GM21576 (cell line): ENCODE results near the gene DPPA5.
"Not testable (repeated sequence)": the region's sequence is repeated elsewhere in the genome, so short reads cannot be mapped to it uniquely, and the experiment has no call there.

Experiments used
- ATAC-seq: cut with Tn5 transposase; IDR thresholded peaks from one replicate; pipeline ENCODE4 v1.9.1; 2021; ENCODE audit warnings: mild to moderate bottlenecking, moderate library complexity; ENCODE audit not compliant: unreplicated experiment

DPPA5 gene

GRCh38 chr6:73364549-73364948, 10.5 kb upstream of the DPPA5 start:
- ATAC-seq = no peak

DNA sequence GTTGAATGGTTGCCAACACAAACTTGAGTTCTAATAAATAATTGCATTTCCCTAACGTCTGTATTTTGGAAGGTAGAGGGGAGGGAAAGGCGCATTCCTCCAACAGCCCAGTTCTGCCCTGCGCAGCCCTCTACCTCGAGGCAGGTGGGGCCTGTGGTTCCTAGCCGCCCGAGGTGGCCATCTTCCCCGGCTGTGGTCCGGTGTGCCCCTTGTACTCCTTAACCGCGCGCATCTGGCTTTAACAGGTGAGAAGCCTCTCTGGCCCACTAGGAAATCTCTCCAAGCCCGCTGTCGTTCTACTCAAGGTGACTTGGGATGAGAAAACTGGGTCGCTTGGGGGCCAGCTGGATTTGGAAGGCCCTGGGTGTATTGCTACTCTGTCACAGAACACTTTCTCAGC, 10.0 kb upstream of the DPPA5 start:
- ATAC-seq = no peak

DNA sequence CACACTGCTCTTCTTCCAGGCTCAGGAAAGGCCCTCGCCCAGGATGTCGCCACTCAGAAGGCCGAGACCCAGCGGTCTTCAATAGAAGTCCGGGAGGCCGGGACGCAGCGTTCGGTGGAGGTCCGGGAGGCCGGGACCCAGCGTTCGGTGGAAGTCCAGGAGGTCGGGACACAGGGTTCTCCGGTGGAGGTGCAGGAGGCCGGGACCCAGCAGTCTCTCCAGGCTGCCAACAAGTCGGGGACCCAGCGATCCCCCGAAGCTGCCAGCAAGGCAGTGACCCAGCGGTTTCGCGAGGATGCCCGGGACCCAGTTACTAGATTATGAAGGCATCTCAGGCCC, 9.4 kb upstream of the DPPA5 start:
- no peak for ATAC-seq

DNA sequence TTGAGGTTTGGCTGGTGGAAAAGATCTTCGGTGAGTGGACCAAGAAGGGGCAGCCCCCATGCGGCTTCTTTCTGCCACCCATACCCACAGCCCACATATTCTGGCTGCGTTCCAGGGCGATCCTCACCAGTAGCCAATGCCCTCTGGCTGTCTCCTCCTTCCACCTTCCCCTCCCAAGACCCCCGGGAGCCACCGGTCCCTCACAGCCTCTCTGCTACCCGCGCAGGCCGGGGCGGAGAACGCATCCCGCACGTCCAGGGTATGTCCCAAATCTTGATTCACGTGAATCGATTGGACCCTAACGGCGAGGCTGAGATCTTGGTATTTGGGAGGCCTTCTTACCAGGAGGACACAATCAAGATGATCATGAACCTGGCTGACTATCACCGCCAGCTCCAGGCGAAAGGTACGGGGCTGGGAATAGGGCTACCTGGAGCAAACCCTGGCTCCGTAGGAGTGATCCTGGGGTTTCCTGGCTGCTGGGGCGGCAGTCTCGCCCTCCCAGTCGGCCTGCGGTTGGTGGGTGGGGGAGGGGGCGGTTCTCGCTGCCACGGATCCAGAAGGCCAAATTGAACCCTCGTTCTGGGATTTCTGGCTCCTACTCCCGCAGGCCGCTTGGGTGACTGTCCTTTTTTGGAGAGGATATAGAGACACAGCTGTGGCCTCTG, 8.9 kb upstream of the DPPA5 start:
- no peak for ATAC-seq

DNA sequence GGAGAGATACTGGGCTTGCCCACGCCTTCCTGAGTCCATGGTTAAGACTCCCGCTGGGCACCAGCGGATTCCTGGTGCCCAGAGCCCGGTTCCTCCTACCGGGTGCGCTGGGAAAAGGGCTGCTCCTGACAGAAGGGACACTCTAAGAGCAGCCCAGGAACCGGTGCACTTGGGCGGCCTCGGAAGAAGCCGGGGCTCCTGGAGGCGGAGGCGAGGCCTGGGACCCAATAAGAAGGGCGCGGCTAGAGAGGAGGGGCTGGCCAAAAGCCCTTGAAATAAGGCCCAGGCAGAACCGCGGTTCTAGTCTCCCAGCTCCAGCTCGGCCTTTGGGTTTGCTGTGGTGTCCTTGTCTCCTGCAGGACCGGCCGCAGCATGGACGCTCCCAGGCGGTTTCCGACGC, 8.3 kb upstream of the DPPA5 start, which contains the start of gene KHDC3L:
Gene KHDC3L (plus strand): TSS at position 301 of the 400 bp plus-strand sequence. CDS start 72 bp downstream, at position 373.
- no peak for ATAC-seq

DNA sequence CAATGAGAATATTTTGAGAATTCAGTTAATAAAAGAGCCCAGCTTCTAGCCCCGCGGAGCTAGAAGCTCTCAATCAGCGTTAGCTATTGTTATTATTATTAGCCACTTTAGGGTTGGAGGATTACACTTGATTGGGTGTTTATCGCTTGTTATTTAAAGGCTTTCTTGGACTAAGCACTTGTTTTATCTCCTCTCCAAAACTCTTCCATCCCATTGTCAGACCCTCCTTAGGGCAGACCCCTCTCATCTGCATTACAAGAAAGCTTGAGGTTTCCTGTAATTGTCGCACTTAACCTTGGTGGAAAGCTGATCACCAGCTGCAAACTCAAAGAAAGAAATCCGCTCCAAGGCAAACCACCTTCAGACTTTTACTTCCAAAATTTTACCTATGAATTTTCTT, 4.8 kb downstream of the DPPA5 start:
- no peak for ATAC-seq

DNA sequence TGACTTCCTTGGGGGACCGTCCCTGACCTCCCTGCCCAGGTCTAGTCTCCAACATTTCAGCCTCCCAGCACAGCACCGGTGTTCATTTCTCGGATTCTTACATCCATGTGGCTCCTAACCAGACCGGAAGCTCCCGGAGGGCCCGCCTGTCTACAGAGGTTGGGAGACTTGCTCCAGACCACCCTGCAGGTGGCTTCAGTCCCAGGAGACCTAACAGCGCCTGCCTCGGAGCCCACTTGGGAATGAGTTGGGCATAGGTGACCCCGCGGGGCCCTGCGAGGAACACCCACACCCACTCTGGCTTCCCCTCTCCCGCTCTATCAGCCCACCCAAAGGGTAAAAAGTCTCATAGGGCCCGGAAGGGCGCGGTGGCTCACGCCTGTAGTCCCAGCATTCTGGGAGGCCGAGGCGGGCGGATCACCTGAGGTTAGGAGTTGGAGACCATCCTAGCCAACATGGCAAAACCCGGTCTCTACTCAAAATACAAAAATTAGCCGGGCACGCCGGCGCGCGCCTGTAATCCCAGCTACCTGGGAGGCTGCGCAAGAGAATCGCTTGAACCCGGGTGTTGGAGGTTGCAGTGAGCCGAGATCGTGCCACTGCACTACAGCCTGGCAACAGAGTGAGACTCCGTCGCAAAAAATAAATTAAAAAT, 5.4 kb downstream of the DPPA5 start:
- no peak for ATAC-seq

GRCh38 chr6:73343164-73343563, 10.9 kb downstream of the DPPA5 start:
- no peak for ATAC-seq

GRCh38 chr6:73342174-73342573, 11.9 kb downstream of the DPPA5 start:
- ATAC-seq = no peak

DNA sequence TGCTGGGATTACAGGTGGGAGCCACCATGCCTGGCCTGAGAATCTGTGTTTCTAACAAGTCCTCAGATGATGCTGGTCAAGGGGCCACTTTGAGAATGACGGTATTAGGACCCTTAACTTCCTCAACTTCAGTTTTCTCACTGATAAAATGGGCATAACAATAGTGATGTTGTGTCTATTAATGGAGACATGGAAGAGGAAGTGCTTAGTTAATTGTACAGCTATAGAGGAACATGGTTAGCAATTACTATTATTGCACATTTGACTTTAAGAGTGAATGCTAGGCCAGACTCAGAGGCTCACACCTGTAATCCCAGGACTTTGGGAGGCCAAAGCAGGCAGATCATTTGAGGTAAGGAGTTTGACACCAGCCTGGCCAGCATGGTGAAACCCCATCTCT, 12.7 kb downstream of the DPPA5 start:
- no peak for ATAC-seq

- ATAC-seq = no peak
Observed at GRCh38 chr6:73340048-73340447, 14.0 kb downstream of the DPPA5 start.

DNA sequence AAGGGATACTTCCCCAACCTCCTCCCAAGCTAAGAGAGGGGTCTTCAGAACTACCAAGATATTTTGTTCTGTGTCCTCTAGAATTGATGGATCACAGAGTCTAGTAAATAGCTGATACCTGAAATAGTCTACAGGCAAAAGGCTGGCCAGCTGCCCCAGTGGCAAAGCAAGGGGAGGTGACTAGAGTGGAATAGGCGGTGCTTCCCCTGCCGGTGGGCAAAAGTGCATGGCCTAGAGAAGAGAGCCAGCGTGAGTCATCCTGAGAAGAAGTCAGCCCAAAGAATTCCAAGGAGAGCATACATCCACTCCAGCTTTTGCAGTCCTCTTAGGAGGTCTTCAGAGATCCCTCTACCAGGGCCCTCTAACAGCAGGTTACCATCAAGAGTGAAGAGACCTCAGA, 14.7 kb downstream of the DPPA5 start:
- ATAC-seq = no peak

GRCh38 chr6:73329201-73329600, 24.9 kb downstream of the DPPA5 start:
- peak; percentile 61 for ATAC-seq

GRCh38 chr6:73328790-73329189, 25.3 kb downstream of the DPPA5 start:
- no peak for ATAC-seq

DNA sequence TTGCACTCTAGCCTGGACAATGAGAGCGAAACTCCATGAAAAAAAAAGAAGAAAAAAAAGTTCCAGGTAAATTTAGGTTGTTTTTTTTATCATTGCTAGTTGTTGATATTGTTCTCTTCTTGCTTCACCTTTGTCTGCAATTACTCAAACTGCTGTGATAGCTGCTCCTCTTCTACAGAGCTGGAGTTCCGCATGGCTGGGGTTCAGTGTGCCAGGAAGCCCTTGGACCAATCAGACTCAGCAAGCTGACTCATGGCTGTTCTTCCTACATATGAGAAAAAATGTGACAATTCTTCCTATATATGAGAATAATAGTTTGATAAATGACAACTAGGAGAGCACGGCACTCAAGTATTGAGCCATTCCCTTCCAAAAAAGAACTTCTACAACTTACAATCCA, 28.4 kb downstream of the DPPA5 start:
- no peak for ATAC-seq

DNA sequence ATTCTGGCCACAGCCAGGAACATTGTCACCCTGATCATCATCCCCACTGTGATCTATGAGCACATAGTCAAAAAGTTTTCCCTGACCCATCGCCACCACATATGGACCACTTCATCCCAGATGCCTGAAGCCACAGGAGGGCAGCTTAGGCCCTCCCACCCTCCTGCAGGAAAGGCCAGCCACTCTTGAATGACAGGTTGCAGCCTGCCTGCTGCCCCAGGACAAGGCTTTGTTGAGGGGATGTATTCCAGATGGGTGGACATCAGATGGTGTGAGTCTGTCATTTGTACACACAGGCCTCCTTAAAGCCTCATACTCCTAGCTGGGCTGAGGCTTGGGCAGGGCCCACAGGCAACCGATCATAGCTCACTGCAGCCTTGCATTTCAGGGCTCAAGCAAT, 30.8 kb downstream of the DPPA5 start:
- ATAC-seq = no peak

DNA sequence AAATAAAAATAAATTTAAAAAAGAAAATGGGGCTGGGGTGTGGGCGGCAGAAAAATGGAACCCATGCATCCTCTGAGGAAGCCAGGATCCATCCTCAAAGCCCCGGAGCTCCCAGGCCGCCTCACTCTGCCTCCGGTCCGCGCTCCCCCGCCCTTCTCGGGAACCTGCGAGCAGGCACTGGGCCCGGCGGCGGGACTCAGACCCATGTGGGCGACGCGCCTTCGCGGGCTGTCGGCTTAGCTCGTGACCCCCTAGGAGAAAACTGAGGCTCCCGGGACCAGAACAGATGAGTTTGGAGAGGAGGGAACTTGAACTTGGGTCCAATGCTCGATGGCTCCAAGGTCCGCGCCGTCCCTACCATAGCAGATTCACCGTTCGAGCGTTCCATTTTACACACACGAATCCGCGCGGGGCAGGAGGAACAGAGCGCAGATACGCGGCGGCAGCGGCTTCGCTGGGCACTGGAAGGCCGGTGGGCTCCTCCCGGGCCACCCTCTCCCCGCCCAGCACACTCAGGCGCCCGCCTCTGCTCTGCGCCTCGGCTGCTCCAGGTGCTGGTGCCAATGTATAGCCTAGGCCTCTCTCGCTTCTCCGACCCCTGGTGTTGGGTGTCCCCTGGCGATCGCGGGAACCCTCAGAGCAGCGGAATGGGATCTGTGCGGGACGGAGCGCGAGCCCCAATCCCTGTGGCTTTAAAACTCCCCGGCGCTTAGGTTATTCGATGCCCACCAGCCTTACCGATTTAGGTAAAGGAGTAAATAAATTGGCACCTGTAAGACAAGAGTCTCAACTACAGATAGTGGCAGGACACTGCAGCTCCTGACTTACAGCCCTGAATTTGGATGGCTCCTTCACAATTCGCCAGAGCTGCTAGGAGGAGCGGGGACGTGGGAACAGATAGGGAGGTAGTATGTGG, 39.2 kb downstream of the DPPA5 start:
- ATAC-seq = no peak

DNA sequence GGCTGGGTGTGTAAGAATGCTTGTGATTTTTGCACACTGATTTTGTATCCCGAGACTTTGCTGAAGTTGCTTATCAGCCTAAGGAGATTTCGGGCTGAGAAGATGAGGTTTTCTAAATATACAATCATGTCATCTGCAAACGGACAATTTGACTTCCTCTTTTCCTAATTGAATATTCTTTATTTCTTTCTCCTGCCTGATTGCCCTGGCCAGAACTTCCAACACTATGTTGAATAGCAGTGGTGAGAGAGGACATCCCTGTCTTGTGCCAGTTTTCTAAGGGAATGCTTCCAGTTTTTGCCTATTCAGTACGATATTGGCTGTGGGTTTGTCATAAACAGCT, 43.6 kb downstream of the DPPA5 start:
- not testable (repeated sequence) for ATAC-seq

GRCh38 chr6:73309785-73310502, 44.1 kb downstream of the DPPA5 start:
- peak; percentile 94 for ATAC-seq

DNA sequence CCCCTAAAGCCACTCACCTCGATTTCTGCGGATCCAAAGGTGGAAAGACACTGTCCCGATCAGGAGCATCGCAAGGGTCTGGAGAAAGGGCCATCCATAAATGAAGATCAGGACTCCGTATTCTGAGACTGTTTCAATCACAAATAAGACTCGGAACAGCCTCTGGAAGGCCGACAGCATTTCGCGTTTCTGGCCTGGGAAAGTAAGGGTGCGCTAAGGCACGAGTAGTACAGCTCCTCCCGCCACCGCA, 44.6 kb downstream of the DPPA5 start:
- no peak for ATAC-seq

DNA sequence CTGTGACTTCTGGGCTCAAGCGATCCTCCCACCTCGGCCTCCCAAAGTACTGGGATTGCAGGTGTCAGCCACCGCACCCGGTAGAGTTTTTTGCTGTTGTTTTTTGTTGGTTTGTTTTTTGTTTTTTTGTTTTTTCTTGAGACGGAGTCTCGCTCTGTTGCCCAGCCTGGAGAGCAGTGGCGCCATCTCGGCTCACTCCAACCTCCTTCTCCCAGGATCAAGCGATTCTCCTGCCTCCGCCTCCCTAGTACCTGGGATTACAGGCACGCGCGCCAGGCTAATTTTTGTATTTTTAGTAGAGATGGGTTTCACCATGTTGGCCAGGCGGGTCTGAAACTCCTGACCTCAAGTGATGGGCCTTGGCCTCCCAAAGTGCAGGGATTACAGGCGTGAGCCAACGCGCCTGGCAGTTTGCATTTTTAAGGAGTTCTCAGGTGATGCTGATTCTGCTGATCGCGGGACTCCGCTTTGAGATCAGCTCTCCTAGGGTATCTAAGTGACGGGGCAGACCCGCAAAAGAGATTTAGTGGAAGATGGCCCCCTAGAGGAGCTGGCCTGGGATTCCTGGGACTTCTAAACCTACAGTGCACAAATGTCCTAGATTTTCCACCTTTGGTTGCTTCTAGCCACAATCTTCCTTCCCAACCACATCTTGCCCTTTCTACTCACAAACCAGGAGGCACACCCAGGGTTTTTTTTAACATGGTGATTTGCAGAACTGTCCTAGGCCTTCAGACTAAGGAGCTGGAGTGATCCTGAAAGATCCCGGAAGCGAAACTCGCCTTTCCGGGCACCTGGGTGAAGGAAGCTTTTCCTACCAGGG, 45.2 kb downstream of the DPPA5 start:
- no peak for ATAC-seq
